ENCODE measurements around the gene LSM12.
"Not testable (repeated sequence)": the region's sequence is repeated elsewhere in the genome, so short reads cannot be mapped to it uniquely, and the experiment has no call there.

Gene LSM12

DNA sequence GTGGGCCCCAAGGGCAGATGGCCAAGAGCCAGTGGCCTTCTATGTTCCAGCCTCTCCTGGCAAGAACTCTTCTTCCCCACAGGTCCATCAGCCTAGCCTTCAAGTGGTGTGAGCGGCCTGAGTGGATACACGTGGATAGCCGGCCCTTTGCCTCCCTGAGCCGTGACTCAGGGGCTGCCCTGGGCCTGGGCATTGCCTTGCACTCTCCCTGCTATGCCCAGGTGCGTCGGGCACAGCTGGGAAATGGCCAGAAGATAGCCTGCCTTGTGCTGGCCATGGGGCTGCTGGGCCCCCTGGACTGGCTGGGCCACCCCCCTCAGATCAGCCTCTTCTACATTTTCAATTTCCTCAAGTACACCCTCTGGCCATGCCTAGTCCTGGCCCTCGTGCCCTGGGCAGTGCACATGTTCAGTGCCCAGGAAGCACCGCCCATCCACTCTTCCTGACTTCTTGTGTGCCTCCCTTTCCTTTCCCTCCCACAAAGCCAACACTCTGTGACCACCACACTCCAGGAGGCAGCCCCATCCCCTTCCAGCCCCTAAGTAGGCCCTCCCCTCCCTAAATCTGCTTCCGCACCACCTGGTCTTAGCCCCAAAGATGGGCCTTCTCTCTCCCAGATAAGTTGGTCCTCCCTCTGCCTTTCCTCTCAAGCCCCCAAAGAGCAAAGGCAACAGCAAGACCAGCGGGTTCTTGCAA is 9.3 kb upstream of the LSM12 start:
- DNase-seq, result no peak

DNA sequence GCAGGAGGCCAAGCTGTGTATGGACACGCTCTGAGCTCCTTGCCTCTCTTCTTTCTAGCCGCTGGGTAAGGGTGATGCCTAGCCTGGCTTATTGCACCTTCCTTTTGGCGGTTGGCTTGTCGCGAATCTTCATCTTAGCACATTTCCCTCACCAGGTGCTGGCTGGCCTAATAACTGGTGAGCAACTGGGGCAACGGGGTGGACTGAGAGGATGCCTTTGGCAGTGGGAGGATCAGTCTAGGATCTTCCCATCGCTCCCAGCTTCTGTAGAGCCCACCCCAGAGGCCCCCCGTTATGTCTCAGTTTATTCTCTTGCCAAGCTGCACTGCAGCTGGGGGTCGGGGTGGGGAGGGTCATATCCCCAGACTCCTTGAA is 8.4 kb upstream of the LSM12 start:
- no peak for DNase-seq

DNA sequence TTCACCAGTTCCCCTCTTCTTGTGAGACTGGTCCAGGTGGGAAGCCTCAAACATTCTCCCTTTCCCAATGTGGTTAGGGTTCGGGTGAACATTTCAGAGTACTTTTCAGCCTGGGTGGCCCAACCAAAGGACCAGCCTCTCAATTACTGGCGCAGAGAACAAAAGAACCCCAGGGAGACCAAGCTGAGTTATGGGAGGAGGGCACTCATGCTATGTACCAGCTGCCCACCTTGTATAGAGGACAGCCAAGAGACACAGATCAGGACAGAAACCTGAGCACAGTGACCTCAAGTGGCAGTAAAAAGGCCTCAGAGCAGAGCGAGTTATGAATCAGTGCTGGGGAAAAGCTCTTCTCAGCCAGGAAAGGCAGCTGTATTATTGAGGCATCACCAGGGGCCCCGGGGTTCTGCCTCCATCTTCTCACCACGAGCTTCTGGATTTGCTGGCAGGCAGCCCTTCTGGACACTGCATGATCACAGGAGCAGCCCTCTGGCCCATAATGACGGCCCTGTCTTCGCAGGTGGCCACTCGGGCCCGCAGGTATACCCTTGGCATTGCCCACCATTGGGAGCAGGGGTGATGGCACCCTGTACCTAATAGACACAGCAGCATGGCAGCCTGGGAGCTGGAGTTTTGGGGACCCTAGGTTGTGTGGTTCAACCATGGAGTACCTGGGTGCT is 7.9 kb upstream of the LSM12 start:
- DNase-seq, result no peak

DNA sequence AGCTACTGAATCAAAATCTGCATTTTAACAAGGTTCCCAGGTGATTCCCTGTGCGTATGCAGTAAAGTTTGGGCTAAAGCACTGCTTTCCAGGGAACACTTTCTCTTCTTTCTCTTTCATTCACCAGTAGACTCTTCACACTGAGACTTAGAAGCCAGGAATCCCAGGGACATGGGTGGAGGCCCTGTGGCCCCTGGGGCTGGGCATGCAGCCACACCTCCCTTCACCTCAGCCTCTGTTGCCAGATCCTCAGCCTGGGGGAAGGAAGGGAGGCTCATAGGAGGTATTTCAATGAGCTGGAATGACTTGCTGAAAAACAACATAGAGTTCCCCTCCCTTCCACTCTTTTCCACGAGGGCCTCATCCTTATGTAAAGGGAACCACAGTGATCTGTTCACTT is 5.3 kb upstream of the LSM12 start:
- no peak for DNase-seq

DNA sequence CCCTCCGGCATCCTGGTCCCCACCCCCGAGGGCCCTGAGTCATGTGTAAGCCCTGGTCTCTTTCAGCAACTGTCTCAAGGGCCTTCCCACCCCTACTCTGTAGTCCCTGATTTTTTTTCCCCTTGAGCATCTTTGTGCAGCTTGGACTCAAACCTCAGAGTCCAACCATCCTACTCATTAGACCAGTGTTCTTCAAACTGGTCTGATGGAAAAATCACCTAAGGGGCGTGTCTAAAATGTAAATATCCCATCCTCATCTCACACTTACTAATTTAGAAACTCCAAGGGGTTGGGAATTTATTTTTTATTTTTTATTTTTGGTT is 4.7 kb upstream of the LSM12 start:
- DNase-seq, result no peak

DNA sequence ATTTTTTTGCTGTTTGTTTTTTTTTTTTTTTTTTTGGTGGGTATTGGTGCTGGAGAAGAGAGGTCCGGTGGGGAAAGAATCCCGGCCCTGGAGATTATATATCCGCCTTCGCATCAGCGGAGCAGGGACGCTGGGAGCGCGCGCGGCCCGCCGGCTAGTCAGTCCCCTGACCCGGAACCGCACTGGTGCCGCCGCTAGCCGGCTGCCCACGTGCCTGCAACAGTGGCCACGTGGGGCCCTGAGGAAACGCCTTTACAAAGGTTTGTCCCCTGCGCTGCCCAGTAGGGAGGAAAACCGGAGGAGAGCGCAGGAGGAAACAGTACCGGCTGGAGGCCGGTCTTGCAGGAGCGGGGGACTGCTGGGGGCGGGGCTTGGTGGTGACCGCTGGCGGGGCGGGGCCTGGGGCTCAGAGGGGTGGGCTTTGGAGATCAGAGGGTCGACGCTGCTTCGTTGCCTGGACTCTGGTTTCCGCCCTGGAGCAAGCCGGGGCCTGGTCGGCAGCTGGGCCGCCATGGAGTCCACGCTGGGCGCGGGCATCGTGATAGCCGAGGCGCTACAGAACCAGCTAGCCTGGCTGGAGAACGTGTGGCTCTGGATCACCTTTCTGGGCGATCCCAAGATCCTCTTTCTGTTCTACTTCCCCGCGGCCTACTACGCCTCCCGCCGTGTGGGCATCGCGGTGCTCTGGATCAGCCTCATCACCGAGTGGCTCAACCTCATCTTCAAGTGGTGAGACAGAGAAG is 4.2 kb upstream of the LSM12 start, which contains the start of gene G6PC3:
Gene G6PC3 (plus strand): TSS at position 281 of the 743 bp plus-strand sequence. CDS start 231 bp downstream, at position 512.
- peak; percentile 87 for DNase-seq

DNA sequence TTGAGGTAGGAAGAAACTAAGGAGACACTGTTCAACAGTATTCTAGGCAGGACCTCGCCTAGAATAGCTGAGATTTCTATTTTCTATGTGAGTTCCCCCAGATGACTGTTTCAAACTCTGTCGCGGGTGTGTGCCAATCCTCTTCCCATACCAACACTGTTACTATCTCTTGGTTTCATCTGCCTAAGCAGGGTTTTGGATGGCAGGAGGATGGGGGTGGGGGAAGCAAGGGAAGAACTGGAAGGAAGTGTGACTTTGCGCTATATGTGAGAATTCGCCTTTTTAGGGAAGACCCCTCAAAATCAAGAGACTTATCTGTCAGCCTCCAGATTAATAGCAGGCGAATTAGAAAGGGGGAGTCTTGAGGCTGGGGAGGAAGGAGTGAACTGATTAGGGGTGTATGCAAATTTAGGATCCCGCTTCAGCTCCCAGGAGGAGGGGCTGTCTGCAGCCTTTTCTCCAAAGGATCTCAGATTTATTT is 3.5 kb upstream of the LSM12 start:
- no peak for DNase-seq

DNA sequence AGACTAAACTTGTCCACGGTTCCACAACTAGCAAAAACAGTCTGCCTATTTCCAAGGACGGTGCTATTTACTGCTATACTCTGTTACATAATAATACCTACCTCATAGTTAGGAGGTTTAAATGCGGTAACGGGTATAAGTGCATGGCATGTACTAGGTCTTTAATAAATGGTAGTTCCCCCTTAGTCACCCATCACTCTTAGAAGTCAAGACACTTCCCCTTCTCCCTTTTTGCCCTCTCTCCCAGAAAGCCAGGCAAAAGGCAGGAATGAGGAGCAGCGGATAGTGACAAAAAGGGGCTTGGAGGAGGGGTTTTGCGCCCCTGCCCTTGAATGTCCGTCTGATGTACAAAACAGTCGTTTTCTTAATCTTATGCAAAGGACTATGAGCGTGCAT is 1.1 kb upstream of the LSM12 start:
- no peak for DNase-seq

DNA sequence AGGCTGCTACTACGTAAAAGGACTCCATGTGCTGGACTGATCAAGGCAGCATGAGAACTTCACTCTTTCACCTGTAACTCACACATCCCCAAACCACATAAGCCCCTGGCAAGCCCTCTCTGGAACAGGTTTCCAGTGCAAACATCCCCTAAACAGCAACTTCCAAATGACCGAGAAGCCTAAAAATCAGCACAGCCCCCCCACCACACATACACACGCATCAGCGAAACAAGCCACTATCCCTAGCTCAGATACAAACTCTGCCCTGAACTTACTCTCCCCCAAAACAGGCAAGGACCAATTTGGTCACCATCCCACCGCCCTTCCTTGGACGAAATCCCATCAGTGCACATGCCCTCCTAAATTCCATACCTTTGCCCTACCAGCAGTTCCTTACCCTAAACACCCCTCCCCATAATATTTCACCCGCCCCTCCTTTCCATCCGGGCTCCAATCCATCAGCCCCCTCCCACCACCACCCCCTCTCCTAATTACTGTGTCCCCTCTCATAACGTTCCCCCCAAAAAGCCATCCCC is 735 bp downstream of the LSM12 start:
- peak; percentile 19 for DNase-seq

DNA sequence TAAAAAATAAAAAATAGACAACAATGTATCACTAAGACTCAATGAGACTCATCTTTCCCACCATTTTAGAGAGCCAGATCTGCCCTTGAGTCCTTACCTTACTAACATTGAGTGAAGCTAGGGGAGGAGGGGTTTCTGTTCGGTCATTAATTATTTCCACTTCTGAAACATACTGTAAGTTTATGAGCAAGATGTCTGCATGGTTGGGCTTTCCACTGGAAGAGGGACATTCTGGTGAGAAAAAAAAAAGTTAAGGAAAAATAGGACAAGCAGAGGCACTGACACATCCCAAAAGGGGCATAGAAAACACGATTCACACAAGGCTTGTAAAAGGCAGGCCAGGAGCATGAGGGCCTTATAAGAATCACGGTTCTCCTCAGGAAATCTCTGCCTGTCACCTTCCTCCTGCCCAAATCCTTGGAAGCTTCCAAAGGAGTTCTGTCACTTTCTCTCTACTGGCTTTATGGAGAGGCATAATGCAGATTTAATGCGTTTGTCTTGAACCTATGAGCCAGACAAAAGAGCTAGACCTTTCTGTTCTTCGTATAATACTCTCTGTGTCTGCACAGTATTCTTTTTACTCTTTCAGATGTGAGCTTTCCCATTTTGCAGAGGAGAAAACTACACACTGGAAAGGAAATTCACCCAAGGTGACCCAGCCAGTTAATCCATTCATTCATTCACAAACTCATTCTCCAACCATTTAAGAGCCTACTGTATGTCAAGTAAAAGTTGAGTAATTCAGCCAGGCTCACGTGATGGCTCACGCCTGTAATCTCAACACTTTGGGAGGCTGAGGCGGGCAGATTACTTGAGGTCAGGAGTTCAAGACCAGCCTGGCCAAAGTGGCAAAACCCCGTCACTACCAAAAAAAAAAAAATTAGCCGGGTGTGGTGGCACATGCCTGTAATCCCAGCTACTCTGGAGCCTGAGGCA is 2.5 kb downstream of the LSM12 start:
- no peak for DNase-seq

DNA sequence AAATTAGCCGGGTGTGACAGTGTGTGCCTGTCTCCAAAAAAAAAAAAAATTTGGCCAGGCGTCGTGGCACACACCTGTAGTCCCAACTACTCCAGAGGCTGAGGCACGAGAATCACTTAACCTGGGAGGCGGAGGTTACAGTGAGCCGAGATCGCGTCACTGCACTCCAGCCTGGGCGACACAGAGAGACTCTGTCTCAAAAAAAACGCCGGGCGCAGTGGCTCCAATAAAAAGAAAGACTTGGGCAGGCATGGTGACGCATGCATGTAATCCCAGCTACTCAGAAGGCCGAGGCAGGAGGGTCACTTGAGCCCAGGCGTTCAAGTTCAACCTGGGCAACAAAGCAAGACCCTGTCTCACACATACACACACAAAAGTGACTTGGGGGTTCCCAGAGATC is 3.6 kb downstream of the LSM12 start:
- DNase-seq, result no peak

DNA sequence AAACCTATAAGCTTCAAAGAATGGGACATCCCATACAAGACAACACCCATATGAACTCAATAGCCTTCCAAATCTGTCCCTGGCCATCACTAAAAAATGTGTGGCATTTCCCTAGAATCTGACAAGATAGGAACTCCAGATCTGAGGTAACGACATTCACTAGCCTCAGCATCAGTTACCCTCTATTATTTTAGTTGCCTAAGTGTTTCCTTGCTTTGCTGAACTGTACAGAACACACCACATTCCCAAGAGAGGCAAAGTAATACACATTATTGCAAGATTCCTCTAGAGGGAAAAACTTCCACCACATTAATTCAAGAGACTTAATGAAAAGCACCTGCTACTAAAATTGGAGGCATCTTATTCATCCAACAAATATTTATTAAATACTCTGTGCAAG is 5.0 kb downstream of the LSM12 start:
- no peak for DNase-seq

DNA sequence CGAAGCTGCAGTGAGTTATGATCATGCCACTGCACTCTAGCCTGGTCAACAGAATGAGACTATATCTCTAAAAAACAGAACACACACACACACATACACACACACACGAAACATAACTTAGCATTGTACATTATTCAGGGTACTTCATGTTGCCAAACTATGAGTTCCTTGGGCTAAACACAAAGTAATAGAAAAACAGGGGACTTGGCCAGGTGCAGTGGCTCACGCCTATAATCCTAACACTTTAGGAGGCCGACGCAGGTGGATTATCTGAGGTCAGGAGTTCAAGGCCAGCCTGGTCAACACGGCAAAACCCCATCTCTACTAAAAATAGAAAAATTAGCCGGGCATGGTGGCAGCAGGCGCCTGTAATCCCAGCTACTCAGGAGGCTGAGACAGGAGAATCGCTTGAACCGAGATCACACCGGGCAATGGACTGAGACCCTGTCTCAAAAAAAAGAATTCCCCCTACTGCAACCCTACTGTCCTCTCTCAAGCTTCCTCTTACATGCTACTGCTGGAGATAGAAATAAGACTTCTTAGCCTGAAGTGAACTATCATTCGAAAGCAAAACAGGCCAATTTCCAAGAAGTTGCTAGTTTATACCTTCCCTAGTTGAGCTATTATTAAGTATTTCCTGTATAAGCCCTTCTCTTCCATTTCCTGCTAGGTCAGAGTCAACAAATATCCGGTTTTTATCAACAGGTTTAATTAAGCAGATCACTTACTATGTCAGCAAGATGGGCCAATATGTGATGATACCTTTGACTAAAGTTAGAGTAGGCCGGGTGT is 7.2 kb downstream of the LSM12 start:
- no peak for DNase-seq

DNA sequence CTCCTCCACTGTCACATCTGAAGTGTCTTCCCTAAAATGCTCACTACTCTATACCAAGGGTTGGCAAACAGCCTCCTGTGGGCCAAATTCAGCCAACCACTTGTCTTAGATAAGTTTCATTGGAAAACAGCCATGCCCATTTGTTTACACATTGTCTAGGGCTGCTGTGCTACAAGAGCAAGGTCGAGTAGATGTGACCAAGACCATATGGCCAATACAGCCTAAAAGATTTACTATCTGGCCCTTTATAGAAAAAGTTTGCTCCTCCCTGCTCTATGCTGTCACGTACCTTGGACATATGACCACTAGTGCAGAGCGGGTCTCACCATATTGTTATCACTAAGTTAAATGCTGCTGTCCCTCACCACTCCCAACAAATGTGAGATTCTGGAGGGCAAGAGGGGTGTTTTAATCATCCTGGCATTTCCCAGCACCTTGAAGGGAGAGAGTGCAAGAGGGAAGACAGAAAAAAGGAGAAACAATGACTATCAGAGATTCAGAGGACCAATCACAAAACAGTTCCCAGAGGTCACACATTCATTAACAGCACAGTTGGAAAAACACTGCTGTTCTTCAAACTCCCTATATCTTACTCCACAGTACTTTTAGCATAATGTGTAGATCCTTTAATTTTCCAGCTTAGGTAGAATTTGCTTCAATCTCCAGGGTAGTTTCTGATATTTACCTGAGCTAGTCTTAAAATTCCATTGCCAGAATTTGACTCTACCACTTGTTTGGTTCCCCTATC is 13.2 kb downstream of the LSM12 start:
- no peak for DNase-seq

DNA sequence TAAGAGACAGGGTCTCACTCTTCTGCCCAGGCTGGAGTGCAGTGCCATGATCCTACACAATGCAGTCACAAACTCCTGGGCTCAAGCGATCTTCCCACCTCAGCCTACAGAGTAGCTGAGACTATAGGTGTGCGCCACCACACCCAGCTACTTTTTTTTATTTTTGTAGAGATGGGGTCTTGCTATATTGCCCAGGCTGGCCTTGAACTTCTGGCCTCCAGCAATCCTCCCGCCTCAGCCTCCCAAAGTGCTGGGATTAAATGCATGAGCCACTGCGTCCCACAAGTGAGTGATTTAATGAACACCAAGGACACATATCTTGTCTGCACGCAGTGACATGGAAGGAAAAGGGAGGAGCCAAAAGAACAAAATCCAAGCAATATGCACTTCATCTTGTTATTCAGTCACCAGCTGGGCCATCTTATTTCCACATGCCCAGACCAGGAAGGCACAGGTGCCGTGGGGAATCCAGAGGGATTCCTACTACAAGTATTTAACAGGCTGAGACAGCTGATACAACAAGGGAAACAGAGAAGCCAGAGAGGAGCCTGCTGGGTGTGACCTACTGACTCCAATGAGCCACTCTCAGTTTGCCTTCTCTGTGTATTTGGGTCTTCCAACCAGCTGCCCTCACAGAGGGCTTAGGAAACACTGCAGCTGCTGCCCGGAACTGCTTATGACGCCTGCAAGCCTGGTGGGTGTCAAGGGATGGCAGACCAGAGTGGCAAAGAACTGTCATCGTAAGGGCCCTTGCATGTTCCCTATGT is 17.0 kb downstream of the LSM12 start:
- no peak for DNase-seq

DNA sequence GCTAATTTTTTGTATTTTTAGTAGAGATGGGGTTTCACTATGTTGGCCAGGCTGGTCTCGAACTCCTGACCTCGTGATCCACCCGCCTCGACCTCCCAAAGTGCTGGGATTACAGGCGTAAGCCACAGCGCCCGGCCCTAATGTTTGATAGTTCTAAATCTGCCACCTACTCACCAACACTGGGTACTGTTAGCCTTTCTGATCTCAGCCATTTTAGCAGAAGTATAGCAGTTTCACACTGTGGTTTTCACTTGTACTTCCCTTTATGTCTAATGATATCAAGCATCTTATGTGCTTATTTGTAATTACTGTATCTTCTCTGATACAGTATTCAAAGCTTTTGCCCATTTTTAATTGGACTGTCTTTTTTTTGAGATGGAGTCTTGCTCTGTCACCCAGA is 19.6 kb downstream of the LSM12 start:
- not testable (repeated sequence) for DNase-seq

DNA sequence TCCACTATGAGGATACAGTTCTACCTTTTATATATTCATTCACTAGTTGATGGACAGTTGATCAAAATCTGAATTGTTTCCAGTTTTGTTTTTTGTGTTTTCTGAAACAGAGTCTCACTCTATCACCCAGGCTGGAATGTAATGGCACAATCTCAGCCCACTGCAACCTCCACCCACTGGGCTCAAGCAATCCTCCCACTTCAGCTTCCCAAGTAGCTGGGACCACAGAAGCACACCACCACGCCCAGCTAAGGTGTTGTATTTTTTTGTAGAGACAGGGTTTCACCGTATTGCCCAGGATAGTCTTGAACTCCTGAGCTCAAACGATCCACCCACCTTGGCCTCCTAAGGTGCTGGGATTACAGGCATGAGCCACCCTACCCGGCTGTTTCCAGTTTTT is 21.0 kb downstream of the LSM12 start:
- DNase-seq, result no peak

DNA sequence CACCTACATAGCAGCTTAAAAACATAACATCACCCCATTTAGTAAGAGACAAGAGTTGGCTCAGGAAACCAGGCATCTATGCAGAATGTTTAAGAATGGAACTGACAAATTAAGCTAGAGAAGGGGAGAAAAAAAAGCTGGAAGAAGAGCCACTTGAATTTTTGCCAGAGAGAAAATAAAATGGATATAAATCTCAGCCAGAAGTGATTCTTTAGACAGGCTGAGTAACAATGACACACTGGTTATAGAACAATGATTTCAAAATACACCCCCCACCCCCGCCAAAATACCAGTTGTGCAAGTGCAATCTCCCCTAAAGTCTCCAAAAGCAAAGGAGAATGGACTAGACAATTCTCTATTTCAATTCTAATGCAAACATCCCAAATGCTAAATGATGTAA is 22.4 kb downstream of the LSM12 start:
- no peak for DNase-seq

DNA sequence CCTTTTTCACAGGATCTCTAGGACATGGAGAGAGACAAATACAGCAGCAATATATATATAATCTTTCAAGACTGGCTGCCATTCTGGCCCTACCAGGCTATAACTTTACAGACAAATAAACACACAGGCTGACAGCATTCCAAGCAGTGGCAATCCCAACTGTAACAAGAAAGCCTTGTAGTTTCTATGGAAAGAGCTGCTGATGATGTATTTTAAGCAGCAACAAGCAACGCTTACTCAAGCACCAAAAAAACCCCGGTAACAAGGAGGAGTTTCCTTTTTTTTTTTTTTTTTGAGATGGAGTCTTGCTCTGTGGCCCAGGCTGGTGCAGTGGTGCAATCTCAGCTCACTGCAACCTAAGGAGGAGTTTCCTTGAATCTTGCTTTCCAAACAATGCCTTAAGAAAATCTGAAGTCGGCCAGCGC is 23.2 kb downstream of the LSM12 start:
- no peak for DNase-seq
